GM03348 (cell line): Measurements from ENCODE around the gene PSAPL1.

ENCODE experiments used
- DNase-seq: peaks from one replicate; pipeline ENCODE4 v3.0.0; 2012; ENCODE audit warnings: low spot score

PSAPL1 gene

GRCh38 chr4:7418131-7418943, 16.4 kb downstream of the PSAPL1 start:
- DNase-seq, result no peak

DNA sequence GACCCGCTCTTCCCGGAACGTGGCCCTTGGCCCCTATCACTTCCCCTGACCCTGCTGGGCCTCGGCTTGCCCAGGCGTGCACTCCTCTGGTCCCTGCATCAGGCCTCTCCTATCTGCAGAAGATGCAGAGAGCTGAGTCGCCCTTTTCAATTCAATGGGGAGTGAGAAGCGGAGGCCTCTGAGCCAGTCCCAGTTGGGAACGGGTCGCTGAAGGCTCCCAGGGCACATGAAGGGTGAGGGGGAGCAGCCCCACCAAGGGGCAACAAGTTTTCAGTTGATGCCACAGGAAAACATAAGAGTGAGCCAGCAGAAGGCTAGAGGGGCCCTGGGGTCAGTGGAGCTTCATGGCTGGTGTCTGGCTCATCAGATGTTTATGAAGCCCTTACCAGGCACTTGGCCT, 17.1 kb downstream of the PSAPL1 start:
- DNase-seq, result no peak

DNA sequence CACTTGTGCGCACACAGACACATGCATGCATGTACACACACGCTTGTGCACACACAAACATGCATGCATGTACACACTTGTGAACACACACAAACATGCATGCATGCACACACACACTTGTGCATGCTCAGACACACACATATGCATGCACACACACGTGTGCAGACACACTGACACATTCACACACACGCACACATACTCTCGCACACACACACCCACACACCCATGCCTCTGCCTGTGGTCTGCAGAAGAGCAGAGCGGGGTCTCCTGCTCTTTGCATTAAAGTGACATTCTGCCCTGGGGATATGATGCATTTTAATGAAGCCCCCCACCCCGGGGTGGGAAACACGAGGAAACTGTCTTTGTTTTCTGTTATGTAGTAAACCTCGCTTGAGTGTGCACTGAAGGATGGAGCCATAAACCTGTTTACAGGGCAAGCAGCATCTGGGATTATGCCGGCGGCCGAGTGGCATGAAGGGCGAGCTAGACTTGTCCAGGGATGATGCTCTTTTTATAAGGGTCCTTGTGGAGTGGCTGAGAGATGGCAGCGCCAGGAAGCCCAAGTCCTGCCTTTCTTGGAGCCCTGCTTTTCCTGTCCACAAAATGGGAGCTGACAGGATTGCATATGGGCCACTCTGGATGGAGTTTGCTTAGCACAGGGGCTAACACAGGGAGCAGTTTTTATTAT, 17.8 kb downstream of the PSAPL1 start:
- no peak for DNase-seq

GRCh38 chr4:7415927-7416686, 18.6 kb downstream of the PSAPL1 start:
- DNase-seq, result no peak

DNA sequence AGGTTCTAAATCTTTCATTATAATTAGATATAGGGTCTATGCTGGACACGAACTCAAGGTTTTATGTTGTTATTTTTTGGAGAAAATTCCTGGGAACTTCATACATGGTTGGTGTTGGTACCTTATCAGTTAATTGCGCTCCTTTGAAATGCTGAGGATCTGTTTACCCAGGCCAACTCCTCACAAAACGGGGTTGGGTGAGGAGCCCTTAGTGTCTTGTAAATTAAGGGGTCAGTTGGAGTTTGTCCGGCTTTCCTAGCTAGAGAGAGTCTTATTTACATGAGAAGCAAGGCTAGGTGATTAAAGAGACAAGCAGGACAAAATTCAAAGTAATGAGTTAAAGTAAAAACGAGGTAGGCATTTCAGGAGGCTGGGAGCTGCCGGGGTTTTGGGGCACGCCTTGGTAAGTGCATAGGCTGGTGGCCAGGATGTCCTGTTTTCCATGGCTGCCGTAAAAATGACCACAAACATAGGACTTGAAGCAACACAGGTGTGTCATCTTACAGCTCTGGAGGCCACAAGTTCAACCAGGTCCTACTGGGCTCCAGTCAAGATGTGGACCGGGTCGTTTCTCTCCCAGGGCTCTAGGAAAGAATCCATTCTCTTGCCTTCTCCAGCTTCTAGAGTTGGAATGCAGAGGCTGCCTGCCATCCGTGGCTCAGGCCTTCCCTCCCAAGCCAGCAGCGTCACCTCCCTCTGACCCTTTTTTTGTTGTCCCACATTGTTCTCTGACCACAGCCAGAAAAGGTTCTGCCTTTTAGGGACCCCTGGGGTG, 19.8 kb downstream of the PSAPL1 start:
- DNase-seq, result no peak

DNA sequence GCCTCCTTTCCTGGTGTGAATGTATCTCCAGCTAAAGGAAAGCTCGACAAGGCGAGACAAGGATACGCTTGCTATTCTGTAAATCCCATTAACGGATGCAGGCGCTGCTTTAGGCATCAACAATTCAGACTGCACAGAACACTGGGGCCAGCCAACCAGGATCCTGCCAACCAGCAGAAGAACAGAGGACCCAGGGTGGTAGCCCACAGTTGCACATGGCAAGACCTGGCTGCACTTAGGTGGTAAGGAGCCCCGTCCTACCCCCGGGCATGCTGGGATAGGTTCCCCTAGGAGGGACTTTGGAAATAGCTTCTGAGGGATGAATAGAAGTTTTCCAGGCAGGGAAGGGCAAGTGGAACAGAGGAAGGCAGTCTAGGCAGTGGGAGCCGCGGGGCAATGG, 20.7 kb downstream of the PSAPL1 start:
- no peak for DNase-seq

DNA sequence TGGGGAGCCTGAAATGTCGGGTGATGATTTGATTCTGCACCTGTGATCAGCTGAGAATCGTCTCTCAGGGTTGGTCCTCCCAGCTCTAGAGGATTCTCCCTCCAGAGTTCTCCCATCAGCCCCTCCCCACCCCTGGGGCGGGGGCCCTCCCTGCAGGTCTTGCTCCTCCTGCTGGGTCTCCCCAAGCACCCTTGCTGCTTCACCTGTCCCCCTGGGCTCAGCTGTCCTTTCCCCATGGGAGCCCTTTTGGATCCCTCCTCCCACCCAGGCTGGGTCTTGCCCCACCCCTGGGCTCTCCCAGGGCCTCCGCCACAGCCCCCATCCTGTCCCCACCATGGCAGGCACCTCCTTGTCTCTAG, 22.2 kb downstream of the PSAPL1 start:
- DNase-seq, result no peak

GRCh38 chr4:7411896-7412553, 22.7 kb downstream of the PSAPL1 start:
- DNase-seq, result no peak

DNA sequence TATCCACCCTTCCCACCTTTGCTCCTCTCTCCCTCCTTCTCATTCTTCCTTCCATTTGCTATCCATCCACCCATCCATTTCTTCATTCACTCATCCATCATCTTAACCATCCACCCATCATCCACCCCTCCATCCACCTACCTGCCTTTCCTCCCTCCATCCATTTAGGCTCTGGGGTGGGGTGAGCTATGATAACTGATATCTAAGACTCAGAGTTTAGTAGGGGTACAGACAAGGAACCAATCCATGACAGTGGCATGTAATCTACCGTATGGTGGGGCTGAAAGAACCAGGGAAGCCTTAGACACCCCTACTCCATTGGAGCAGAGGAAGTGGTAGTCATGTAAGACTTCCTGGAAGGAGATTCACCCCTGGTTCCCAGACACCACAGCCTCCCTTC, 23.2 kb downstream of the PSAPL1 start:
- DNase-seq, result no peak

GRCh38 chr4:7410446-7410845, 24.3 kb downstream of the PSAPL1 start:
- no peak for DNase-seq

DNA sequence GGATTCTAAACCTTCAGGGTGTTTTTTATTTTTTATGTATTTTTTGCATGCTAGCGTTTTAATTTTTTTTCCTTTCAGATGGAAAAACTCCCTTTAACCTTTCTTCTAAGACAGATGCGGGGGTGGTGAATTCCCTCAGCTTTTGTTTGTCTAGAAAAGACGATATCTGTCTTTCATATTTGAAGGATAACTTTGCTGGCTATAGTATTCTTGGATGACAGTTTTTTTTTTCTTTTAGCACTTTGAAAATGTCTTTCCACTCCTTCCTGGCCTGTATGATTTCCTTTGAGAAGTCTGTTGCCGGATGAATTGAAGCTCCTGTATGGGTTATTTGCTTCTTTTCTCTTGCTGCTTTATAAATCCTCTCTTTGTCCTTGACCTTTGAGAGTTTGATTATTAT, 26.6 kb downstream of the PSAPL1 start:
- DNase-seq, result no peak

GRCh38 chr4:7403001-7403400, 31.7 kb downstream of the PSAPL1 start:
- no peak for DNase-seq

- no peak for DNase-seq
These were observed 32.2 kb downstream of the PSAPL1 start for GRCh38 chr4:7402526-7402925.

DNA sequence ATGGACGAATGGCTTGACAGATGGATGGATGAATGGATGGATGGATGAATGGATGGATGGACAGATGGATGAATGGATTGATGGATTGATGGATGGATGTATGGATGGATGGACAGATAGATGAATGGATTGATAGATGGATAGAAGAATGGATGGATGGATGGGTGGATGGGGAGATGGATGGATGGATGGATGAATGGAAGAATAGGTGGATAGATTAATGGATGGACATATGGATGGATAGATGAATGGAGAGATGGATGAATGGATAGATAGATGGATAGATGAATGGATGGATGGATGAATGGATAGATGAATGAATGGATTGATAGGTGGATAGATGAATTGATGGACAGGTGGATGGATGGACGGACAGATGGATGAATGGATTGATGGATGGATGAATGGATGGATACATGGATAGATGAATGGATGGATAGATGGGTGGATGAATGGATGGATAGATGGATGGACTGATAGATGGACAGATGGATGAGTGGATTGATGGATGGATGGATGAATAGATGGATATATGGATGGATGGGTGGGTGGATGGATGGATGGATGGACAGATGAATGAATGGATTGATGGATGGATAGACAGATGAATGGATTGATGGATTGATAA, 33.9 kb downstream of the PSAPL1 start:
- no peak for DNase-seq

DNA sequence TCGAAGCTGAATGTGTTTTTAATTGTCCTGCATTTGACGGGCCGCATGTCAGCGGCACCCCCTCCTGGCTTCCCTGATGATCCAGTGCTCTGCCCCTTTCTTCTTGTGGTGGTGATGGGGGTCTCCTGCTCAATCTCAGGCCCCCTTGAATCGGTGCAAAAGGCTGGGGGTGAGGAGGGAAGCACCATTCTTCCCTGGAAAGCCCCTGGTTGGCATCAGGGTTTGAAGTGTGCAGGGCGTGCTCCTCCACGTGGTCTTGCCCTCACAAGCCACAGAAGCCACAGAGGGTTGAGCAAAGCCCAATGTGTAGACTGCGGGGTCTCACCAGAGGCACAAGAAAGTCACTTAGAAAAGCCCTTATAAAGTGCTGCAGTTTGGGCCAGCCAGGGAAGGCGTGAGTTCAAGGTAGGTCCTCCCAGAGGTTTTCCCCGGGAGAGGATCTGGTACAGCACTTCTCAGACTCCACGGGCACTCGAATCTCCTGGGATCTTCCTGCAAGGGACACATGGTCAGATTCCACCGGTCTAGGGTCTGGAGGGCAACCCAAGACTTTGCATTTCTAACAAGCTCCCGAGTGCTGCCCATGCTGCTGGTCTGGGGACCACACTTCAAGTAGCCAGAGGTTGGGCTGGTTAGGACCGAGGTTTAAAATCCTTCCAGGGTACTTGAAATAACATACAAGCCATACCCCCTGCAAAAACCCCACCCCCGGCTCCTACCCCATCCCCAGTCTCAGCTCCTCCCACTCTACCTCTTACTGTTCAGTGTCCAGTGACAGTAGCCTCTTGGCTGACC, 35.1 kb downstream of the PSAPL1 start:
- DNase-seq, result no peak

DNA sequence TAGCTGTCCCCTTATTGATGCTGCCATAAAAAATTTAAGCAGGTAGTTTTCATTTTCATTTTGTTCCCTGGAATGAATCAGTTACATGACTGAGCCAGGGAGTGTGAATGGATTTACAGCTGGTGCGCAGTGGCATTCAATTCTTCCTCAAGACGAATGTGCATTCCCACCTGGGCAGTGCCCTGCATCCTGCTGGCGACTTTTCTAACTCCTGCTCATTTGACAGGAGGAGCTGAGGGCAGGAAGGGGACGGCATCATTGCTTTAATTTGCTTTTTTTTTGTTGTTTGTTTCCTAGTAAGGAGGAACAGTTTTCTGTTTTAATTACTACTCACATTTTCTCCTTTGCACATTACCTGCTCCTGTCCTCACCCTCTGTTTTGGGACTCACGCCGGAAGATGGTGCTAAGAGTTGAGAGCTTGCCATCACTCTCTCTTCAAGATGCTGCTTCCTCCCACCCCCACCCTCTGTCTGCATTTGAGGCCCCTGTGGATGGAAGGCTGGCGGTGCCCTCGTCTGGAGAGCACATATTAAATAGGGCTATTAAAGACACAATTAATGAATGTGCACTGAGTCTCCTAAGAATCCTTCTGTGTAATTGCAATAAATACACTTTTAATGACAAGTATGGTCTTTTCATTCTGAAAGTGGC, 35.8 kb downstream of the PSAPL1 start:
- DNase-seq, result no peak

GRCh38 chr4:7398104-7398423, 36.7 kb downstream of the PSAPL1 start:
- no peak for DNase-seq

- no peak for DNase-seq
These were observed 37.3 kb downstream of the PSAPL1 start for GRCh38 chr4:7397206-7398103.
